Spinal cord (tissue), 10 donors: ENCODE results near the gene OPN5. TPM values are rescaled to one million over a fixed set of nuclear protein-coding genes. Genes with fewer than 3 reads are reported as not detected.

Experiments
- DNase-seq, 6 donors: peaks; one replicate each; pipeline versions ENCODE4 v3.0.0 to v3.0.0-alpha.2; 2013 to 2015; ENCODE audit warnings: low spot score in 6 of 6, low read depth in 4 of 6
- H3K27ac ChIP-seq: one replicate; pipeline ENCODE4 v1.5.1; 2013; ENCODE audit warnings: low read depth, low read length, control low read depth
- H3K27me3 ChIP-seq: one replicate; pipeline ENCODE4 v1.6.1; 2013; ENCODE audit warnings: low read length; ENCODE audit not compliant: control insufficient read depth, insufficient read depth
- H3K36me3 ChIP-seq: one replicate; pipeline ENCODE4 v1.6.1; 2013; ENCODE audit warnings: low read length; ENCODE audit not compliant: control insufficient read depth, insufficient read depth
- H3K4me1 ChIP-seq: one replicate; pipeline ENCODE4 v1.6.1; 2013; ENCODE audit warnings: low read length; ENCODE audit not compliant: control insufficient read depth, insufficient read depth
- H3K4me3 ChIP-seq: one replicate; pipeline ENCODE4 v1.5.1; 2013; ENCODE audit warnings: low read depth, low read length, control low read depth
- H3K9me3 ChIP-seq: one replicate; pipeline ENCODE4 v1.6.1; 2013; ENCODE audit warnings: low read length; ENCODE audit not compliant: control insufficient read depth, insufficient read depth
- WGBS: methylation state at CpG from one replicate; pipeline ENCODE4 v1.1.5; 2013; ENCODE audit warnings: missing lambda C conversion rate; ENCODE audit not compliant: insufficient coverage; 5-methylcytosine and 5-hydroxymethylcytosine counted together
- polyA plus RNA-seq, 2 donors: library from polyadenylated mRNA; unstranded; fragments of 120-200 nt; gene quantifications; one replicate each; pipeline ENCODE4 v1.2.1, GENCODE V29; 2013; ENCODE audit not compliant: insufficient read length in 2 of 2
- total RNA-seq, 2 donors: library from RNA; depleted of rRNA in 1 of 2; stranded (reverse); fragments of 120-200 nt in 1 of 2; fragments of >200 nt in 1 of 2; gene quantifications; one replicate each; pipeline versions ENCODE4 v1.2.3 to v1.2.4, GENCODE V29; 2013 to 2014
- donor health status: healthy.

Gene OPN5
- total and polyA plus RNA-seq, 4 donors, result 0.10 to 1.0 (median 0.59) TPM; not detected in 1

DNA sequence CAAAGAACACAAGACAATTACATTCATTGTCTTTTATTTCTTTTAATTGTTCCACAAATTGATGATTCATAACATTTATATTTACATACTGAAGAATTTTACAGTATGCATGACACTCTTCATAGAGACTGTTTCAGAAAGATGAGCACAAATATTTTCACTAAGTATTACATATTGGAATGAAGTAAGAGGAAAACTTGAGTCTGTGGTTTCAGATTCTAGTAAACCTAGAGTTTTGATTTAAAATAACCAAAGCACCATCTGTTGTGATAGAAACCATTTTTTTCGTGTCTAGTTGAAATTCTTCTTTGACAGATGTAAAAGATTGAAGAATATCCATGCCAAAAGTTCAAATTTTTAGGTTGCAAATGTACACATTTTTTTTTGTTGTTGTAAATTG, 32.1 kb upstream of the OPN5 start:
- peak in 1 of 6 donors; percentile 13 for DNase-seq
- H3K27ac ChIP-seq, result no peak overlapping the region
- H3K4me3 ChIP-seq, result no peak overlapping the region
- H3K27me3 ChIP-seq, result no peaks in the 10 kb centered on the region
- H3K36me3 ChIP-seq, result no peaks in the 10 kb centered on the region
- no peaks in the 10 kb centered on the region for H3K4me1 ChIP-seq
- H3K9me3 ChIP-seq, result peaks cover 3% of the 10 kb centered on the region
- WGBS, result no CpG with 5 or more reads among the region's 1 CpG

DNA sequence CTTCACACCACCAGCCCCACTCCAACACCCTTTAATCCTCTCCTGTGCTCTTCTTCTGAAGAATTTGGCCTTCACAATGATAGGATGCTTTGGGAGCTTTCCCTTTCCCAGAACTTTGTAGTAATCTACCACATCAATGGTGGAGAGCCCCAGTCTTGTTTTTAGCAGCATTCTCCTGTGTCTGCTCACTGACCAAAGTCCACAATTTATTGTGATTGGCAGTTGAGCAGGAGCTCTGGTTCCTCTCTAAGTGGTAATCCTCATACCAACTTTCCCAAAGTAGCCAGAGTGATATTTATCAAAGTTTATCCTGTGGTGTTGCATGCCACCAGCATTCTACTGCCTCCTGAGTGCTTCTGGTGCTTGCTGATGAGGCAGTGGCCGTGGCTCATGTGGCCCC, 29.0 kb upstream of the OPN5 start:
- WGBS, result no CpG with 5 or more reads among the region's 1 CpG
- Histone ChIP-seq H3K9me3 (peaks cover 3% of the 10 kb centered on the region), H3K27ac (no peak overlapping the region), H3K27me3 (no peaks in the 10 kb centered on the region), H3K36me3 (no peaks in the 10 kb centered on the region), H3K4me1 (no peaks in the 10 kb centered on the region), H3K4me3 (no peak overlapping the region)
- no peak for DNase-seq

DNA sequence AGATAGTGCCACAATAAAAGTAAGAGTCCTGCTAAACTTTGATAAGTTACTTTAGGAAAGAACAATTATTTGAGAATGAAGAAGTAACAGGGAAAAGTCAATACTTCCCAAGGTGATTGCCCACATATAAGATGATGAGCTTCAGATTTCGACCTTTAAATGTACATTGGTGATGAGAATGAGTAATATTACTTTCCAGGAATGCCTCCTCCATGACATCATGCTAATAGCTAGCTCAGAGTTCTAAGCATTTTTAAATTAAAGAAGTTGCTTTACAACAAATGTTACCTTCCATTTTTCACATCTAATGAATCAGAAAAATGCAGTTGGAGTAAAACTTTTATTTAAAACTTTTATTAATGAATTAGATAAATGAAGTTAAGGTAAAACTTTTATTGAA, 22.5 kb upstream of the OPN5 start:
- Histone ChIP-seq H3K9me3 (no peaks in the 10 kb centered on the region), H3K4me3 (no peak overlapping the region), H3K4me1 (no peaks in the 10 kb centered on the region), H3K27me3 (no peaks in the 10 kb centered on the region), H3K27ac (no peak overlapping the region), H3K36me3 (no peaks in the 10 kb centered on the region)
- no peak for DNase-seq
- no CpG with 5 or more reads among the region's 1 CpG for WGBS

DNA sequence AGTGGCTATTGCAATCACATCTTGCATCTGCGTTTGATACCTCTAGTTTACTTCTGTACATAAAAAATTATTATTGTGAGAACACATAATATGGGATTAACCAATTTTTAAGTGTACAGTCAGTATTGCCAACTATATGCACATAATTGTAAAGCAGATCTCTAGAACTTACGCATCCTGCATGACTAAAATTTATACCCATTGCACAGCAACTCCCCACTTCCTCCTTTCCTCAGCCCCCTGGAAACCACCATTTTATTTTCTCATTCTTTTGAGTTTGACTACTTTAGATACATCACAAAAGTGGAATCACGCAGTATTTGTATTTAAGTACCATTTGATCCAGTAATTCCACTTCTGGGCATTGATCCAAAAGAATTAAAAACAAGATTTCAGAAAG, 19.3 kb upstream of the OPN5 start:
- 100% methylated on average over 1 of the region's 3 CpGs for WGBS
- Histone ChIP-seq H3K36me3 (no peaks in the 10 kb centered on the region), H3K27me3 (no peaks in the 10 kb centered on the region), H3K27ac (no peak overlapping the region), H3K4me1 (no peaks in the 10 kb centered on the region), H3K4me3 (no peak overlapping the region), H3K9me3 (no peaks in the 10 kb centered on the region)
- DNase-seq, result no peak

DNA sequence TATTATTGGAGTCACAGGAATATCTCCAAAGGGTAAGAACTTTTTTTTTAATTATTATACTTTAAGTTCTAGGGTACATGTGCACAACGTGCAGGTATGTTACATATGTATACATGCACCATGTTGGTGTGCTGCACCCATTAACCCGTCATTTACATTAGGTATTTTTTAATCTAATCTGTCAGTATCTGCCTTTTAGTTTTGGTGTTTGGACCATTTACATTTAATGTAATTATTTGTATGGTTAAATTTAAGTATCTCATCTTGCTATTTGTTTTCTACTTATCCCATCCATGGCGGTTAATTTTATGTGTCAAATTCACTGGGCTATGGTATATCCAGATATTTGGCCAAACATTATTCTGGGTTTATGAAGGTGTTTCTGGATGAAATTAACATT, 15.4 kb upstream of the OPN5 start:
- no peak for DNase-seq

DNA sequence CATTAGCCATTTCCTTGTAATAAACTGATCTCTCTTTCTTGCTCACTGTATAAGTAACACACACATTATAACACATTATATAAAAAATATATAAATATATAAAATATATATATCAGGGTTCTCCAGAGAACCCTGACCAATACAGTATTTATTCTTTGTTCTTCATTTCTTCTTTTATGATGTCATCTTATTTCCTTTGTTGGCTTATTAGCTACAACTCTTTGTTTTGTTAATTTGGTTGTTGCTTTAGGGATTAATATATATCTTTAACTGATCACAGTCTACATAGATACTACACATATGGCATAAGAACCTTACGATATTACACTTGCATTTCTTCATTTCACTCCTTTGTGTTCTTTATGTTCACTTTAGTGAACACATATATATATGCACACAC, 14.7 kb upstream of the OPN5 start:
- no peak for DNase-seq
- Histone ChIP-seq H3K27me3 (no peaks in the 10 kb centered on the region), H3K36me3 (no peaks in the 10 kb centered on the region), H3K4me1 (no peaks in the 10 kb centered on the region), H3K4me3 (no peak overlapping the region), H3K9me3 (no peaks in the 10 kb centered on the region), H3K27ac (no peak overlapping the region)
- no CpG with 5 or more reads among the region's 1 CpG for WGBS

More for the DNA sequence above, 15.4 kb upstream of the OPN5 start:
- Histone ChIP-seq H3K27ac (no peak overlapping the region), H3K36me3 (no peaks in the 10 kb centered on the region), H3K27me3 (no peaks in the 10 kb centered on the region), H3K9me3 (no peaks in the 10 kb centered on the region), H3K4me3 (no peak overlapping the region), H3K4me1 (no peaks in the 10 kb centered on the region)
- no CpG with 5 or more reads among the region's 3 CpGs for WGBS

DNA sequence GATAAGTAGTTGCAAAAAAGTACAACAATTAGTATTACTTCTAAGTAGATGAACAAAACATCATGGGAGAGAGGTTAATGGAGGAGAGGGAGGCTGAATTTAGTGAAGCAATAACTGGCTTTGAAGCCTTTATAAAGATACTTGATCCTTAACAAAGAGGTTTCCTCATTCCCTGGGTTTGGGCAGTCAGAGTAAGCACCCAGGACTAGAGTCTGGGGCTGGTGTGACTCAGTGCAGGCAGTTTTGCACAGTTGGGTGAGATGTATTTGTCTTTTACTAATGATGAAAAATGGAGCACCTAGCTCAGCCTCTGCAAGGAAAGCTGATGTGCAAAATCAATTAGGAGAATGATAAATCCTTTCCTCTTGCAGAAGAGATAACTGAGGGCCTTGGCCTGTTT, 11.8 kb upstream of the OPN5 start:
- Histone ChIP-seq H3K4me3 (no peak overlapping the region), H3K27me3 (no peaks in the 10 kb centered on the region), H3K36me3 (no peaks in the 10 kb centered on the region), H3K27ac (no peak overlapping the region), H3K9me3 (no peaks in the 10 kb centered on the region), H3K4me1 (no peaks in the 10 kb centered on the region)
- DNase-seq, result no peak

DNA sequence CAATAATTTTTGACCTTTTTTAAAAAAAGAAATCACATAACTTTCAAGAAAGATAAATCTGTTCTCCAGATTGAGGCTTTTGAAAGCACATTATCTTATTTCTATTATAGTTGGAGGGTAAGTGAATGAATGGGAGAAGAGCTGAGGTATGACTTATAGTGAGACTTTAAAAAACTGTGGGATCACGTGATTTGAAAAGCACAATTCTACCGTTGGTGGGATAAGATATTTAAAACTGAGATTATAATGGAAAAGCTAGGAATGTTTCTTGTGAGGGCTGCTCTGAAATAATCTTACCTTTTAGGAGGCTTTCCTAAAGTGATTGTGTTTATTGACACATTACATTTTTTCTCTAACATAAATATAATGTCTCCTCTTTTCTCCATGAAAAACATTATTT, 9.5 kb upstream of the OPN5 start:
- H3K27me3 ChIP-seq, result no peaks in the 10 kb centered on the region
- H3K36me3 ChIP-seq, result no peaks in the 10 kb centered on the region
- 80% methylated on average over 1 of the region's 2 CpGs for WGBS
- H3K4me1 ChIP-seq, result no peaks in the 10 kb centered on the region
- H3K4me3 ChIP-seq, result no peak overlapping the region
- DNase-seq, result no peak
- no peaks in the 10 kb centered on the region for H3K9me3 ChIP-seq
- H3K27ac ChIP-seq, result no peak overlapping the region

DNA sequence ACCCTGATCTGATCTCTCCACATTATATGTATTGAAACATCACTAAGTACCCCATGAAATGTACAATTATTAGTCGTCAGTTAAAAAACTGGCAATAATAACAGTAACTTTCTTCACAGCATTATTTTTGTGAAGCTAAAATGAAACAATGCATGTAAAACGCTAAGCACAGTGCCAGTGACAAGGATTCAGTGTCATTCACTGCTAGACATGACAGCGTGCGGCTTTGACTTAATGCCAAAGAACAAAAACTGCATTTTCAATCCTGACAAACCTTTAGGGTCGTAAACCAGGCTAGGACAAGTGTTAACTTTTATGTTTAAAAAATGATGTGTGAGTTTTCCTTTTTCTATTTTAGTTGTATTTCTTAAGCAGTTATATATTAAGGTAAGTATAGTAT, 8.8 kb upstream of the OPN5 start:
- DNase-seq, result peak in 1 of 6 donors; percentile 50
- no peak overlapping the region for H3K4me3 ChIP-seq
- no peaks in the 10 kb centered on the region for H3K36me3 ChIP-seq
- no peaks in the 10 kb centered on the region for H3K27me3 ChIP-seq
- no peaks in the 10 kb centered on the region for H3K4me1 ChIP-seq
- H3K27ac ChIP-seq, result no peak overlapping the region
- 80% methylated on average over 1 of the region's 5 CpGs for WGBS
- no peaks in the 10 kb centered on the region for H3K9me3 ChIP-seq

DNA sequence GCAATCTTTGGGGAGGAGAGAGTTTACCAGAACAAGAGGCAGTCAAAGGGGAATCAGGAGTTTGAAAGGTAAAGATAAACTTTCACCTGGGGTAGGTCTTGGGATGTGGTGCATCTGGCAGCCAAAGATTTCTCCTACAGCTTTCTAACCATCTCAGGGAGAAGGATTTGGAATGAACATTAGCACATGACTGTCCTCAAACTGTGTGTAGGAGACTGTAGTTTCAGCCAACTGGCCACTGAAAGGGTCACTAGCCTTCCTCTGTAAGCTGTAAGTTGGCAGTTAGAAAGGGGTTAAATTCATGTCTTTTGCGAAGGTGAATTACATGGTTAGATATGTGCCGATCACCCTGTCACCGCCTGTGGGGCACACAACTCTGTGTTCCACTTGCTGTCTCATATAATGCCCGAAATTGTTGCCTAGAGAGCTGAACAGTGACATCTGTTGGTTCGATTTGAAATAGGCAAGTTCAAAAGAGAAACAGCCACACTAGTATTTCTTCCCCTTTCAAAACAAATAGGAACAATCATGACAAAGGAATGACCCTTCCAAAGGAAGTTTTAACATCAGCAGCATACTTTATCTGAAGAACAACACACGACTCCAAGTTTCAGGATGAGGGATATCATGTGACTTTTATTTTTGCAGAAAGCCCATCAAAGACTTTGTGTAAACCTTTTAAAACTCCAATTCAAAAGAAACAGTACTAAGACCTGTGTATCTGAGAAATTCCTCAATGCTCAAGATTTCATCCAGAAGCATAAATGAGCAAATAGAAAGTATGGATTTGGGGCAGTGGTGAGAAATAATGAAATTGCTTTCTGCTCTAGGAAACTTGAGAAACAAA, 1.1 kb upstream of the OPN5 start:
- Histone ChIP-seq H3K4me3 (no peak overlapping the region), H3K4me1 (no peaks in the 10 kb centered on the region)
- WGBS, result 3% methylated on average over 4 of the region's 6 CpGs

More for the DNA sequence above, 1.1 kb upstream of the OPN5 start:
- no peaks in the 10 kb centered on the region for H3K9me3 ChIP-seq
- no peaks in the 10 kb centered on the region for H3K36me3 ChIP-seq
- no peaks in the 10 kb centered on the region for H3K27me3 ChIP-seq
- peak in 5 of 6 donors; percentile 21 to 80 (median 37) for DNase-seq
- no peak overlapping the region for H3K27ac ChIP-seq
